ENCODE results near the gene MACROD2.
A peak's percentile ranks its signal among the peaks of the same experiment; 100 is the strongest.

Gene MACROD2

GRCh38 chr20:14284443-14284842 is 289.1 kb downstream of the MACROD2 start:
- DNase-seq = no peak

GRCh38 chr20:14288341-14289330 is 293.3 kb downstream of the MACROD2 start:
- DNase-seq = no peak

- no peak for DNase-seq
Observed at GRCh38 chr20:14291502-14291901, 296.2 kb downstream of the MACROD2 start.

- DNase-seq = no peak
Observed at GRCh38 chr20:14295238-14295637, 299.9 kb downstream of the MACROD2 start.

GRCh38 chr20:14295770-14296309 is 300.5 kb downstream of the MACROD2 start:
- DNase-seq = no peak

- no peak for DNase-seq
Observed at GRCh38 chr20:14299831-14300230, 304.5 kb downstream of the MACROD2 start.

GRCh38 chr20:14303106-14303505 is 307.8 kb downstream of the MACROD2 start:
- DNase-seq = no peak

- DNase-seq = no peak
Observed at GRCh38 chr20:14303651-14304050, 308.3 kb downstream of the MACROD2 start.

- no peak for DNase-seq
Observed at GRCh38 chr20:14304472-14304871, 309.2 kb downstream of the MACROD2 start.

GRCh38 chr20:14307956-14308355 is 312.6 kb downstream of the MACROD2 start:
- DNase-seq = no peak

- DNase-seq = no peak
Observed at GRCh38 chr20:14310977-14311627, 315.8 kb downstream of the MACROD2 start.

- no peak for DNase-seq
Observed at GRCh38 chr20:14312001-14312400, 316.7 kb downstream of the MACROD2 start.

- no peak for DNase-seq
Observed at GRCh38 chr20:14313341-14314020, 318.2 kb downstream of the MACROD2 start.

GRCh38 chr20:14319704-14320103 is 324.4 kb downstream of the MACROD2 start:
- DNase-seq = no peak

- DNase-seq = no peak
Observed at GRCh38 chr20:14331646-14332045, 336.3 kb downstream of the MACROD2 start.

GRCh38 chr20:14332866-14333265 is 337.6 kb downstream of the MACROD2 start:
- DNase-seq = no peak

GRCh38 chr20:14333721-14334120 is 338.4 kb downstream of the MACROD2 start:
- no peak for DNase-seq

- peak in 2 of 3 experiments; percentile 55 to 88 for DNase-seq
Observed at GRCh38 chr20:14334306-14334930, 339.1 kb downstream of the MACROD2 start.

- DNase-seq = peak in 1 of 3 experiments; percentile 46
Observed at GRCh38 chr20:14335052-14335451, 339.7 kb downstream of the MACROD2 start.

GRCh38 chr20:14336686-14337085 is 341.4 kb downstream of the MACROD2 start:
- DNase-seq = peak in 1 of 3 experiments; percentile 39

GRCh38 chr20:14337400-14338171 is 342.3 kb downstream of the MACROD2 start, which contains the start of gene FLRT3:
Gene FLRT3 (minus strand): TSS chr20:14337612. CDS start chr20:14327506, 10,106 bp downstream.
- DNase-seq = peak; percentile 66 to 92 (median 76)

GRCh38 chr20:14341801-14342200 is 346.5 kb downstream of the MACROD2 start:
- no peak for DNase-seq
